Fibroblast of villous mesenchyme (primary cell): ENCODE data around the gene NDUFS6. TPM values are rescaled to one million over a fixed set of nuclear protein-coding genes. Genes with fewer than 3 reads are reported as not detected.

Experiments used
- DNase-seq: peaks from one replicate; pipeline ENCODE4 v3.0.0-alpha.2; 2010; ENCODE audit warnings: low read depth
- H3K4me3 ChIP-seq: 2 replicates; pipeline ENCODE4 v1.5.1; 2011; ENCODE audit warnings: low read depth, mild to moderate bottlenecking, low read length
- total RNA-seq: library from RNA; depleted of rRNA; stranded (reverse); fragments of >200 nt; gene quantifications from 2 replicates; pipeline ENCODE4 v1.2.3, GENCODE V29; 2012
- TF ChIP-seq, protein P1 (sequence below): IDR thresholded peaks from 2 replicates; pipeline ENCODE4 v1.5.1; 2012; ENCODE audit warnings: low read depth, mild to moderate bottlenecking, low read length; ENCODE audit not compliant: insufficient read depth

Gene NDUFS6
- total RNA-seq, 1 donor = 22.9 TPM

DNA sequence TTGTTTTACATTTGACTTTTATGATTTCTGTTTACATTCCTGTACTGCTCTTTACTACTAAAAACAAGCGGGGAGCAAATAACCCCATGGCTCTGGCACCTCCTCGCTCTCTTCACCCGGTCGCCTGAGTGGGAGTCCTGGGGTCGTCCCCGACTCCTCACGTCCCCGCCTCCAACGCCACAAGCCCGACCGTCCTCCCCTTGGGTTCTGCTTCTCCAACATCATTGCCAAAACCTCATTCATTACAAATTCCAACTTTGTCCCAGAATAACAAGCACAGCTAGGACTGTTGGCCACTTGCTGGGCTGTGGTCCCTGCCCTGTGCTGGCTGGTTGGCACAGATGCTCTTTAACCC lies 36.6 kb upstream of the NDUFS6 start:
- no peak for DNase-seq
- no peak overlapping the region for H3K4me3 ChIP-seq
- TF ChIP-seq, protein P1, sequence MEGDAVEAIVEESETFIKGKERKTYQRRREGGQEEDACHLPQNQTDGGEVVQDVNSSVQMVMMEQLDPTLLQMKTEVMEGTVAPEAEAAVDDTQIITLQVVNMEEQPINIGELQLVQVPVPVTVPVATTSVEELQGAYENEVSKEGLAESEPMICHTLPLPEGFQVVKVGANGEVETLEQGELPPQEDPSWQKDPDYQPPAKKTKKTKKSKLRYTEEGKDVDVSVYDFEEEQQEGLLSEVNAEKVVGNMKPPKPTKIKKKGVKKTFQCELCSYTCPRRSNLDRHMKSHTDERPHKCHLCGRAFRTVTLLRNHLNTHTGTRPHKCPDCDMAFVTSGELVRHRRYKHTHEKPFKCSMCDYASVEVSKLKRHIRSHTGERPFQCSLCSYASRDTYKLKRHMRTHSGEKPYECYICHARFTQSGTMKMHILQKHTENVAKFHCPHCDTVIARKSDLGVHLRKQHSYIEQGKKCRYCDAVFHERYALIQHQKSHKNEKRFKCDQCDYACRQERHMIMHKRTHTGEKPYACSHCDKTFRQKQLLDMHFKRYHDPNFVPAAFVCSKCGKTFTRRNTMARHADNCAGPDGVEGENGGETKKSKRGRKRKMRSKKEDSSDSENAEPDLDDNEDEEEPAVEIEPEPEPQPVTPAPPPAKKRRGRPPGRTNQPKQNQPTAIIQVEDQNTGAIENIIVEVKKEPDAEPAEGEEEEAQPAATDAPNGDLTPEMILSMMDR = no peak

- H3K4me3 ChIP-seq = no peak overlapping the region
- TF ChIP-seq, protein P1 = no peak
- no peak for DNase-seq
Observed at GRCh38 chr5:1765141-1765879, 35.9 kb upstream of the NDUFS6 start.

GRCh38 chr5:1765880-1766235 lies 35.3 kb upstream of the NDUFS6 start:
- TF ChIP-seq, protein P1 = no peak

DNA sequence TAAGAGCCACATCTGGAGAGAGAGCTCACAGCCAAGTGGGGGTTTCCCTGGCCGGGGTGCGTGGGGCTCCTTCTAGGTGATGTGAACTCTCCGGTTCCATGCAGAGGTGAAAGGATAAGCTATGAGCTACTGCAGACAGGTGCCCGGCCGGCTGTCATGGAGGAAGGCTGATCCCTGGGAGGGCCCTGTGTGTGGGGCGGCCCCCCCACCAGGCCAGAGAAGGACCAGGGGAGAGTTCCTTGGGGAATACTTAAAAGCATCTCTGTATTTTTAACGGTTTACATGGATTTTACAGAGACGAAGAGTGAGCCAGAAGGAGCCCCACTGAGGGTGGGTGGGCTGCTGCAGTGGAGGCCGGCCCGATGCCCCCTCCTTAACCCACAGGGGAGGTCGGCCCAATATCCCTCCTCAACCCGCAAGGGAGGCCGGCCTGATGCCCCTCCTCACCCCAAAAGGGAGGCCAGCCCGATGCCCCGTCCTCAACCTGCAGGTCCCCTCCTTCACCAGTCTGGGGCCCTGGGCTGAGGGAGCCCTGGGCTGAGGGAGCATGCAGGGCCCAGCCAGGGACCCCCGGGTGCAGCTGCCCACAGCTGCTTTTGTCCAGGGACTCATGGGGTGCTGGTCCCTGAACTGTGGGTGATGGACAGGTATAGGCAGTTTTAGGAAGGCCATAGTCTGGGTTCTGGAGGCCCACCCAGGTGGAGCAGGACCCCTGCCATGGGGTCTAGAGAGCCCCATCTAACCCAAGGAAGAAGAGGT lies 33.5 kb upstream of the NDUFS6 start:
- no peak overlapping the region for H3K4me3 ChIP-seq
- DNase-seq = no peak
- TF ChIP-seq, protein P1 = no peak

More at GRCh38 chr5:1765880-1766235, 35.3 kb upstream of the NDUFS6 start:
- DNase-seq = no peak
- H3K4me3 ChIP-seq = no peak overlapping the region

GRCh38 chr5:1768283-1769000 lies 32.8 kb upstream of the NDUFS6 start:
- no peak for DNase-seq
- H3K4me3 ChIP-seq = no peak overlapping the region
- TF ChIP-seq, protein P1 = no peak

GRCh38 chr5:1769017-1769640 lies 32.1 kb upstream of the NDUFS6 start:
- no peak for DNase-seq
- TF ChIP-seq, protein P1 = no peak

More at GRCh38 chr5:1769017-1769640, 32.1 kb upstream of the NDUFS6 start:
- H3K4me3 ChIP-seq = no peak overlapping the region
